Inferior parietal cortex (tissue), 1 donor: Measurements from ENCODE around the gene NCAM1.
"Not testable (repeated sequence)": the region's sequence is repeated elsewhere in the genome, so short reads cannot be mapped to it uniquely, and the experiment has no call there.

Experiments used
- DNase-seq: peaks from one replicate; pipeline ENCODE4 v3.0.0-alpha.2; 2016; ENCODE audit errors: extremely low spot score

The NCAM1 gene

GRCh38 chr11:112961146-112961668 is at the start of gene NCAM1:
Gene NCAM1, plus strand, starts transcription at chr11:112961420.
- DNase-seq: peak; percentile 86

DNA sequence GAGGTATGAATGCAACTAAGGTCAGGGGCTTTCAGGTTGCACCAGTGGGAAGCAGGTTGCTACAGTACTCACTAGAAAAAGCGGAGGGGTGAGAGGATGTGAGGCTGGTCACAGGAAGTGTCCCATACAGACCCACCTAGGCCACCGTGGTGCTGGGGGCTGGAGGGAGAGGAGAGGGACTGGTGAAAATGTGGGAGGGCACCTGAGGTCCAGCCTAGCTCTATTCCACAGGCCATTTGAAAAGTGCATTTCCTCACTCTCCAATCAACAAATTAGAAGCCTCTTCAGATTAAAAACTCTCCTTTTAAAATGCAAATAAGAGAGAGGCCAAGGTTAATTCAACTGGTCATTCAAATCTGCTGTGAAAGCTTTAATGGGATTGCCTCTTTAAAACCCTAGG is 38.6 kb upstream of the NCAM1 start:
- no peak for DNase-seq

DNA sequence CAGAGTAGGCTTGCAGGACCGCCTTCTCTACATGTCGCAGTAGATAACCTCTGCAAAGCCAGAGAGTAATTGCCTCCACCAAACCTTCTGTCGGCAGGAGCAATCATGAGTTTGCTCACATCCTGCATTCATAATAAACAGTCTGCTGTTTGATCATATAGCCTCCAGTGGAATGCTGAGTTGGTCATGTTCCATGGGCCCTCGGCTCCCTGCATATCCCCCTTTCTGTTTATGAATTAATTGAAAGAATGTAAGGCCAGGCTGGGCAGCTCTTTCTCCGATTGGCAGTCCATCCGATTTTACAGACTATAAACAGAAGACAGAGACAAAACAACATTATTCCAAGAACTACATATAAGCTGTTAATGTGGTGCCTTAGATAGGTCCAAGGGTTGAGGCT is 36.4 kb upstream of the NCAM1 start:
- DNase-seq: not testable (repeated sequence)

DNA sequence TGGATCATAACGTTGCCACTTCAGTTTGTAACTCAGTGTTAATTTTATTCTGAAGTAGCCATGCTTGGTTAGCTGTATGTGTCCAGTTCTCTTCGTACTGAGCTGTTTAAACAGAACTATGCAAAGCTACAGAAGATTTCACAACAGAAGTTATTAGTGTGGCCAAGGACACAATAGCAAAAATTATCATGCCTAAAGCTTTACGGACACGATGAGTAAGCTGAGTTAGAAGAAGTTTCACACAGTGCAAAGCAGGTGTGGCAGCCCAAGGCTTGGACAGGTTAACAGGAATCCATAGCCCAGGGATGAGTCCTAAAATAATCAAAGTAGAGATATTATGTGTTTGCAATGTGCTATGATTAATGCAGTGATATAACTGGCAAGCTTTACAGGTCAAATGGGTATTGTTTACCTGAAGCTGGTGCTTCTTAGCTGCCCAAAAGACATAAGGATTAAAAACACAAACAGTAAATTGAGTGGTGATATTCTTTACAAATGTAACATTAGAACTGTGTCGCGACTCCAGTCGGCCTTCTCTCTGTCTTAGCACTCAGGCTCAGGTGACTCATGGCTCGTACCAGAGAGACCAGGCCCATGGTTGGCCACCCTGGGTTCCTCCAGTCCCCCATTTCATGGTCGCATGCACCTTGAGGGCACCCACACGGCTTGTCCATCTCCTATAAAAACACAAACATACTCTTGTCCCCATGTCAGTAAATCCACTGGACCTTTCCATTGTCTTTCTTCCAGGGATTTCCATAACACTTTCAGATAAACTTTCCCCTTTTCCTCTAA is 35.5 kb upstream of the NCAM1 start:
- no peak for DNase-seq

DNA sequence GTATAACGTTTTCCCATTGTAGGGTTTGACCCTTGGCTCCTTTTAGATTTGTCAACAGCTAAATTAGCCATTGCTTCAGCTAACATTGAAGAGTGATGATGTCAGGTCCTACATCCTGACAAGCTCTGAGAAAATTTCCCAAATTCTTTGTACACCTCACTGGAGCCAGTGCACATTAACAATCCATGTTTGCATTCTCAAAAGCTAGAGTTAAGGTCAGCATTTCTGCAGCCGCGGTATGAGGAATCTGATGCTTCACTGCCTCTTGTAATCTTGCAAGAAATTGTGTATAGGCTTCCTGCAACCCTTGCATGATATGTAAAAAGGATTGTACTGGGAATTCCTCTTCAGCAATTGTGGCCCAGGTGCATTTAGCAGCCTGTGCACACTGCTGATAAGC is 33.1 kb upstream of the NCAM1 start:
- DNase-seq: no peak

GRCh38 chr11:112929432-112929831 is 31.8 kb upstream of the NCAM1 start:
- no peak for DNase-seq

- DNase-seq: no peak
Observed at GRCh38 chr11:112931703-112932102, 29.5 kb upstream of the NCAM1 start.

- no peak for DNase-seq
Observed at GRCh38 chr11:112932593-112932992, 28.6 kb upstream of the NCAM1 start.

DNA sequence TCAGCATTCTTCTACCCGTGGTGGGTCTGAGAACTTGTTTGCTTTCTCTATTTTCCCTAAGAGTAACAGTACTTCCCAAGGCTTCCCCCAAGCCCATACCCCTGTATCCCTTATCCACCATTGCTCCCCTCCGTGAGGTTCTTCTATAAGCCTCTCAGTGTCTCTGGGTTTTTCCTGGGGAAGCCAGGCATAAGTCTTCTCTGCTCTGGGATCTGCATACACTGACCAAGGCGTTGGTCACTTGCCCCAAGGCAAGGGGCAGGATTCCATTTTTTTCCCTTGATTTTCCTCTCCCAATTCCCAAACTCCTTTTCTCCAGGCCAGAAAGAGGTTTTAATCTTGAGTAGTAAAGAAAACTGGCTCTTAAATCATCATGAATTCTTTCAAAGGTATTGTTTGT is 27.2 kb upstream of the NCAM1 start:
- no peak for DNase-seq

DNA sequence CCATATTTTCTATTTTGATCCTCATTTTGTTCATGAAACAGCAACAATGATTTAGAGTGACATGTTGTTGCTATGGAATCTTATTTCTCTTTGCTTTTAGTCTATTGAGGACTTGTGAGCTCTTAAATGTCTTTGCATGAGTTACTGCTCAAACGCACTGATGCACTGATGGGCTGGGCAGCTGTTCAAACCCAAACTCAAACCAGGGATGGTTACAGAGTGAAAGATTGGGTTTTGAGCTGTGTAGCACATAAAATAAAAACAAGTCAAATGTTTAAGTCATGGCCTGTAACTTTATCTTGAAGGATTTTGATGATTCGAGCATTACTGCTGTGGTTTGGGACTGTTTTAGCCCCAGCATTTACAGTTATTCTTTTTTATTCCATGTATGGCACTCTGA is 20.1 kb upstream of the NCAM1 start:
- no peak for DNase-seq

- no peak for DNase-seq
Observed at GRCh38 chr11:112942966-112943643, 18.1 kb upstream of the NCAM1 start.

DNA sequence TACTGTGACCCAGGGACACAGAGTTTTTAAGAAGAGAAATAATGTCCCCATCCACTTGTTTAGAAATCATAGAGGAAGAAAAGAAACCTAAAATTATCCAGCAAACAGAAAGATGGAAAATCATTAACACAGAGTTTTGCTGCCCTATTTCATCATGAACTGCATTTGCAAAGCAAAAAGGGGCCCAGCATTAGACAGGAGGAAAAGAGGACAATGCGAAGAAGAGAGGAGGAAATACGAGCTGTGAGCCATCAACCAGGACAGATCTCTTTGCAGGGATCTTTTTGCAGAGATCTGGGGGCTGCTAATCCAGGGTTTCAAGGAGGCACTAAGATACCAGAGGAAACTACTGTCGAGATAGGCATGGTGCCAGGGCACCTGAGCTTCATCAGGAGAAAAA is 14.4 kb upstream of the NCAM1 start:
- no peak for DNase-seq

DNA sequence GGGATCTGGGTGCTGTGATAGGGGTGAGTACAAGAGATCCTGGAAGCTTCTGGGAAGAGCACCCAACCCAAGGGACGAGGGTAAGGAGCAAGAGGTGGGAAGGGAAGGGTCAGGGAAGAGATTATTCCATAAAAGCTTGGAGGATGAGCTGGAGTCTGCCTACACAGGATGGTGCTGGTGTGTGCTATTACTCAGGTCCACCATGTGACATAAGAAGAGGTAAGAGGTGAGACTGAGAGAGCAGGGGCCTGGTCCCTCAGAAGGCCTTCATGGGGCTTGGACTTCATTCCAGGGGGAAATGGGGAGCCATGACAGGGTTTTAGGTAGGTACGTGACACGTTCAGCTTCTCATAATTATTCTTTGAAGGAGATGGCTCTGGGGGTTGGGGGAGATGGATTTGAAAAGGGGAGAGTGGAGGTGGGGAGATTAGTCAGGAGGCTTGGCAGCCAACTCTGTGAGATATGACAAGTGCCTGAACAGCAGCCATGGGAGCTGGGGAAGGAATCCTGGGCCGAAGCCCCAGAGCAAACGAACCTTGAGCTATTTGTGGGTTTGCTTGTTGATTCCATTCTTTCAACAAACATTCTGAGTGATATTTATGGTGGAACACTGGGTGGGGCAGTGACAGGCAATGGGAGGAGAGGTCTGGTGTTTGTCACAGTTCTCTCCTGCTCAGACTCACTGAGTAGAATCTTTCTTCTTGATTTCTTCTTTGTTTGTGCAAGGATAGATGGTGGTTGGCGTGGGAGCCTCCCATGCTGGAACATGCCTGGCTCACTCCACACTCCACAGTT is 11.2 kb upstream of the NCAM1 start:
- no peak for DNase-seq

- DNase-seq: no peak
Observed at GRCh38 chr11:112958670-112959069, 2.5 kb upstream of the NCAM1 start.

DNA sequence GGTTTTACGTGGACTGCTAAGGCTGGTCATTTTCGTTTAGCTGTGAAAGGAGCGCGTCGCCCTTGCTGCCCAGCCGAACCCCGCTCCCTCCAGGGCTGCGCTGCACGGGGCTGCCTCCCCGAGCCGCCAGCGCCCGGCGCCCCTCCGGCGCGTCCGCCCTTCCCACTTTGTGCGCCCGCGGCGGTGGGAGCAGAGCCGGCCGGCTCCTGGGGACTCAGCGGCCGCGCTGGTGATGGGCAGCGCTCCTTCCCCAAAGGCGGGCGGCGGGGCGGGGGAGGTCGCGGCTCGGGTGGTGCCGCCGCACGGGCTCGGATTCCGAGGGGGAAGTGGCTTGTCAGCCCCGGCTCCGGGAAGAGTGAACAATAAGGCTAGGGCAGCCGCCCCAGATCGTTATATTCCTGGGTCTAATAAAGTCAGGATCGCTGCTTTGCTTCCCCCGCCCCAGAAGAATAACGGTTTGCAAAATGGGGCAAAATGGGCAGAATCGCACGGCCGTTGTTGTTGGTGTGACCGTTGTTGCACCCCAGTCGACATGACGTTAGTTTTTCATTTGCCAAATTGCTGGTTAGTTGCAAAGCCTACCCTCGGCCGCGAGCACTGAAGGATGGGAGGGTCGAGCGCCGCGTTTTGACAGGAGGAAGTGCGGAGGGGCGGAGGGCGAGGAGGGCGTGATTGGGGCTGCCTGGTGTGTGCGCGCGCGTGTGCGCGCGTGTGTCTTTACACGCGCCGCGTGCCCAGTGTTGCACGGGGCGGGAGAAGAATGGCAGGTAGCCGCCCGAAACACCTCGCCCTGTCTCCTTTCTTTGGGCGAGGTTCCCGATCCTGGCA is 745 bp downstream of the NCAM1 start:
- DNase-seq: peak; percentile 56

- DNase-seq: peak; percentile 75
Observed at GRCh38 chr11:112962579-112963367, 1.6 kb downstream of the NCAM1 start.

- DNase-seq: no peak
Observed at GRCh38 chr11:112963368-112963955, 2.2 kb downstream of the NCAM1 start.

- DNase-seq: no peak
Observed at GRCh38 chr11:112965656-112966055, 4.4 kb downstream of the NCAM1 start.

DNA sequence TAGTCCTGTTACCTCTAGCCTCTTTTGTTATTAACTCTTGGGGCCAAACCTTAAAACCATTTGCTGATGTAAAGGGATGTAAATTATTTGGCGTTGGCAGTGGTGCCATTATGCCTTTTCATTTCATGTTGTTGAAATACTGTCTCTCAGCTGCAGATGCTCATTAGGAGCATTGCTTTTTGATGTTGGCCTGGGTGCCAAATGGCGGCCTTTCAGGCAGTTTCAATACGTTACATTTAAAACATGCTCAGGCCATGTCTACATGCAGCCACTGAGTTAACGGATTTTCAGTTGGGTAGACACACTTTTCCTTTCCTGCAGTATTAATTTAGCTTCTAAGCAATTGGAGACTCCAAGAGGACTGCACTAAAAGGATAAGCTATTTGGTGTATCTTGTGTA is 5.3 kb downstream of the NCAM1 start:
- no peak for DNase-seq

DNA sequence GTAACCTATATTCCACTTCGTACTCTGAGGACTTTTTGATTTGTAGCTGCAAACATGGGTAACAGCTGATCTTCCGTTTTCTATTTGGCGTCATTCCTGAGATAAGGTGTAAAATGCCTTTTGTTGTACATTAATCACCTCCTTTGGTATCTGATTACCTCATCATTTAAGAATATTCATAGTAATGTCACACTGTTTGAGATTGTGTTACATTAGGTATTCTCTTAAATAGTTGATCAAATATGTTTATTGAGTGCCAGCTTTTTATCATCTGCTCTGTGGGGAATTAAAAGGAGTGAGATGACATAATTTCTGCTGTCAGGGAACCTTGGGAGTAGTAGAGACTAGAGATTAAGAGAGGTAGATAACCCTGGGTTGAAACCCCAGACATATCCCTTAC is 5.9 kb downstream of the NCAM1 start:
- no peak for DNase-seq
